Upper lobe of left lung (tissue), 6 donors: ENCODE results near the gene BTBD7. TPM values are rescaled to one million over a fixed set of nuclear protein-coding genes. Genes with fewer than 3 reads are reported as not detected.
"Not testable (repeated sequence)": the region's sequence is repeated elsewhere in the genome, so short reads cannot be mapped to it uniquely, and the experiment has no call there.

ENCODE experiments used
- ATAC-seq, 2 donors: fragments of 200-7000 bp; cut with Tn5 transposase; one replicate each; pipeline ENCODE4 v1.9.1; 2022; ENCODE audit warnings: mild to moderate bottlenecking in 2 of 2, moderate library complexity in 2 of 2; ENCODE audit not compliant: low FRiP score in 2 of 2
- DNase-seq, 2 donors: peaks; one replicate each; pipeline ENCODE4 v3.0.0-alpha.2; 2019 to 2020
- H3K27ac ChIP-seq, 4 donors: fragments of 200-600 bp; sonication (generic); one replicate each; pipeline ENCODE4 v1.5.1; 2016 to 2019
- H3K27me3 ChIP-seq, 4 donors: fragments of 200-600 bp; sonication (generic); one replicate each; pipeline ENCODE4 v1.5.1; 2017 to 2019
- H3K36me3 ChIP-seq, 4 donors: fragments of 200-600 bp; sonication (generic); one replicate each; pipeline ENCODE4 v1.5.1; 2016 to 2019
- H3K4me1 ChIP-seq, 4 donors: fragments of 200-600 bp; sonication (generic); one replicate each; pipeline ENCODE4 v1.5.1; 2018 to 2019
- H3K4me3 ChIP-seq, 4 donors: fragments of 200-600 bp; sonication (generic); one replicate each; pipeline ENCODE4 v1.5.1; 2017 to 2019; ENCODE audit warnings: mild to moderate bottlenecking in 2 of 4, moderate library complexity in 1 of 4
- H3K9me3 ChIP-seq, 4 donors: fragments of 200-600 bp; sonication (generic); one replicate each; pipeline ENCODE4 v1.5.1; 2018 to 2019
- EP300 ChIP-seq, 4 donors: sonication (generic); formaldehyde crosslinking; IDR thresholded peaks; one replicate each; pipeline ENCODE4 v1.5.1; 2017; ENCODE audit warnings: antibody characterized with exemption in 4 of 4, control low read depth in 2 of 4
- POLR2A ChIP-seq, 4 donors: fragments of 450-650 bp; IDR thresholded peaks; one replicate each; pipeline ENCODE4 v1.5.1; 2016 to 2017; ENCODE audit warnings: antibody characterized with exemption in 4 of 4, mild to moderate bottlenecking in 2 of 4
- POLR2AphosphoS5 ChIP-seq, 2 donors: sonication (generic); formaldehyde crosslinking; IDR thresholded peaks; one replicate each; pipeline ENCODE4 v1.5.1; 2017; ENCODE audit warnings: antibody characterized with exemption in 2 of 2
- WGBS, 2 donors: methylation state at CpG; one replicate each; pipeline ENCODE4 v1.1.5; 2017 to 2018; 5-methylcytosine and 5-hydroxymethylcytosine counted together
- total RNA-seq, 6 donors: library from RNA; depleted of rRNA in 4 of 6; stranded (reverse); fragments of >200 nt in 4 of 6; gene quantifications; one replicate each; pipeline versions ENCODE4 v1.1.0 to v1.2.1, GENCODE V29; 2016 to 2021
- TF ChIP-seq, protein P1 (sequence below), 6 experiments: fragments of 450-650 bp in 4 of 6; fragments of 200-600 bp in 2 of 6; sonication (generic) in 2 of 6; IDR thresholded peaks; one replicate each; pipeline ENCODE4 v1.5.1; 2016 to 2019; ENCODE audit warnings: antibody characterized with exemption in 6 of 6
- donor health status: DM: no; HTN: no; CAD: no; lungs with moderate emphysema.
- donor health status: DM: no; HTN: yes; CAD: no; lungs with severe emphysema.

Gene BTBD7
- total RNA-seq, 6 donors from 2014 or later, result 15.1 to 46.1 (median 36.9) TPM

DNA sequence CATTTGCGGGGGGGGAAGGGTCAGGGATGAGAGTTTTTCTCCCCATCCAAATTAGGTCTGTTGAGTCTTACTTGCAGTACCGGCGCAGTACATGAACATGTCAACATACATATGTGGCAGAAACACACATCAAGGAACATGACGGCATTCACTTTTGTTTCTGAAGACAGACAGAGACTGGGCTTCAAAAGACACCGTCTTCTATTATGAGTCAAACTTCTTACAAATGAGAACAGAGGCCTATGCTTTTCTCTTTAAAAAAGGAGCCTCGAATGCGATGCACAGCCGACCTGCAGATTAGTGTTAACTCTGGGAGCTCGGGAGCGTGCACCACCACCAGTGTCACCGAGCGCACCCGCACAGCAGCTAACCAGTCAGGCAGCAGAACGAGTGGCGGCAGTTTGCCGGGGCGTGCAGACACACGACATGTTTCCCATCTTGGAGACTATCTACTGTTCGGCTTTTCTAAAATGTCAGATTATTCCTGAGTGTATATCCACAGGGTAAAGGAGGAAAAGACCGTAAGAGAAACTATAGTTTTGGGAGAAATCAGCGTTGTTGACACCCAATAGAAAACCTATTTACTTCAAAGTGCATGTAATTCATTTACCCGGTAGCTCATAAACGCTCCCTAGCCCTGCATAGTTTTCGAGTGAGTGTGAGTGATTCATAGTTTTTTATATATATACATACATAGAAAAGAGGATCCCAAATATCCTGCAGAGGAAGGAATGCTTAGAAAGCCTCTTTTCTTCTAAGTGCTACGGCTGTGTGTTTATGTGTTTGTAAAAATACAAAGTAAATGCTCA lies 92.8 kb downstream of the BTBD7 start:
- no peaks in the 10 kb centered on the region for H3K27me3 ChIP-seq
- no peak overlapping the region for H3K27ac ChIP-seq
- WGBS, 2 donors, result 93% methylated on average over 25 of the region's 25 CpGs
- H3K4me1 ChIP-seq, result no peaks in the 10 kb centered on the region
- TF ChIP-seq EP300 (IDR thresholded peaks at IDR 0.05) (no peak), POLR2A (IDR thresholded peaks at IDR 0.05) (no peak), POLR2AphosphoS5 (IDR thresholded peaks at IDR 0.05) (no peak)
- TF ChIP-seq, protein P1, sequence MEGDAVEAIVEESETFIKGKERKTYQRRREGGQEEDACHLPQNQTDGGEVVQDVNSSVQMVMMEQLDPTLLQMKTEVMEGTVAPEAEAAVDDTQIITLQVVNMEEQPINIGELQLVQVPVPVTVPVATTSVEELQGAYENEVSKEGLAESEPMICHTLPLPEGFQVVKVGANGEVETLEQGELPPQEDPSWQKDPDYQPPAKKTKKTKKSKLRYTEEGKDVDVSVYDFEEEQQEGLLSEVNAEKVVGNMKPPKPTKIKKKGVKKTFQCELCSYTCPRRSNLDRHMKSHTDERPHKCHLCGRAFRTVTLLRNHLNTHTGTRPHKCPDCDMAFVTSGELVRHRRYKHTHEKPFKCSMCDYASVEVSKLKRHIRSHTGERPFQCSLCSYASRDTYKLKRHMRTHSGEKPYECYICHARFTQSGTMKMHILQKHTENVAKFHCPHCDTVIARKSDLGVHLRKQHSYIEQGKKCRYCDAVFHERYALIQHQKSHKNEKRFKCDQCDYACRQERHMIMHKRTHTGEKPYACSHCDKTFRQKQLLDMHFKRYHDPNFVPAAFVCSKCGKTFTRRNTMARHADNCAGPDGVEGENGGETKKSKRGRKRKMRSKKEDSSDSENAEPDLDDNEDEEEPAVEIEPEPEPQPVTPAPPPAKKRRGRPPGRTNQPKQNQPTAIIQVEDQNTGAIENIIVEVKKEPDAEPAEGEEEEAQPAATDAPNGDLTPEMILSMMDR (IDR thresholded peaks at IDR 0.05), result no peak
- ATAC-seq, result no peak
- DNase-seq, result no peak
- no peaks in the 10 kb centered on the region for H3K9me3 ChIP-seq
- peaks cover 16 to 62% (median 40%) of the 10 kb centered on the region in 4 donors for H3K36me3 ChIP-seq
- H3K4me3 ChIP-seq, result no peak overlapping the region

DNA sequence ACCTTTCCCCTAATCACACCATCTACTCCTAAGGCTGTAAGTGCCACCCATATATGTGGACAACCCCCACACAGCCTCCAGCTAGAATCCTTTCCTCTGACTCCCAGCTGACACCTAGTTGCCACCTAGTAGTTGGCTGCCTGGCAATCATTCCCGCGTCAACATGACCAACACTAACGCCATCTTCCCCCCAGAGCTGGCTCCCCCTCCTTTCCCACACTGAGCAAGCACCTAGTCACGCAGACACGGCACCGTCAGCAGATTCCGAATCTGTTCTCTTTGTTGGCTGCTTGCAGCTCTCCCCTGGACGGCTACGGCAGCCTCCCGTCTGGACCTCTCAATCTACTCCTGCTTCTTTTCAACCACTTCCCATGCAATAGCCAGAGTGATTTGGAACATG lies 98.0 kb downstream of the BTBD7 start:
- TF ChIP-seq, protein P1 (IDR thresholded peaks at IDR 0.05), result no peak
- TF ChIP-seq POLR2AphosphoS5 (IDR thresholded peaks at IDR 0.05), result no peak
- Histone ChIP-seq H3K4me1 (peaks cover 0 to 11% (median 8%) of the 10 kb centered on the region in 4 donors), H3K9me3 (no peaks in the 10 kb centered on the region), H3K27ac (no peak overlapping the region), H3K36me3 (peaks cover 0 to 10% (median 0%) of the 10 kb centered on the region in 4 donors), H3K27me3 (no peaks in the 10 kb centered on the region), H3K4me3 (no peak overlapping the region)
- WGBS, 2 donors, result 68 to 69% methylated on average over 10 of the region's 10 CpGs
- DNase-seq (no peak), ATAC-seq (no peak)

DNA sequence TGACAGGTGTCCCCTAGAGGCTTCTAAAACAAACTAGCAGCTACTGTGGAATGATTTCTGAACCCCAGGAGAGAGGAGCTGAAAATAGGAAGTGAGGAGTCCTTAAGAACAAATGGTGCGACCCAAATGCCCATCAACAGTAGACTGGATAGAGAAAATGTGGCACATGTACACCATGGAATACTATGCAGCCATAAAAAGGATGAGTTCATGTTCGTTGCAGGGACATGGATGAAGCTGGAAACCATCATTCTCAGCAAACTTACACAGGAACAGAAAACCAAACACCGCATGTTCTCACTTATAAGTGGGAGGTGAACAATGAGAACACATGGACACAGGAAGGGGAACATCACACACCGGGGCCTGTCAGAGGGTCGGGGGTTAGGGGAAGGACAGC lies 99.8 kb downstream of the BTBD7 start:
- H3K4me3 ChIP-seq, H3K27ac ChIP-seq, DNase-seq, H3K9me3 ChIP-seq, ATAC-seq, H3K27me3 ChIP-seq: not testable (repeated sequence)
- Histone ChIP-seq H3K4me1 (peaks cover 0 to 11% (median 8%) of the 10 kb centered on the region in 4 donors), H3K36me3 (peaks cover 0 to 15% (median 10%) of the 10 kb centered on the region in 4 donors)
- 81 to 86% methylated on average over 5 of the region's 5 CpGs for WGBS, 2 donors

DNA sequence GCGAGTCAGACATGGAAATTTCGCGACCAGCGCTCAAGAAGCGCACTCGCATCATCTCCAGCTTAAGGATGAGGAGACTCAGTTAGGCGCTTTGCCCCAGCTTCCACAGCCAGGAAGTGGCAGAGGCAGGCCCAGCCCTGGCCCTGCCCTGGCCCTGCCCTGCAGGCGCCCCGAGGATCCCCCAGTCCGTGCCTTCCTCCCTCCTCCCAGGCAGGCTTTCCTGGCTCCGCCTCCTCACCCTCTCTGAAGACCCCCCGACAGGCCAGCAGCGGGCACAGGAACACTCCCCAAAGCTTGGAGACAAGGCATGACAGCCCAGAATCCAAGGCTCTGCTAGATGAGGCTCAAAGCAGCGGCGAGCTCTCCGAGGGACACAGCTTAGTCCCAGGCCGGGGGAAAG lies 100.7 kb downstream of the BTBD7 start:
- H3K27ac ChIP-seq, result no peak overlapping the region
- ATAC-seq (no peak), DNase-seq (no peak)
- no peaks in the 10 kb centered on the region for H3K27me3 ChIP-seq
- peaks cover 7 to 24% (median 20%) of the 10 kb centered on the region in 4 donors for H3K36me3 ChIP-seq
- TF ChIP-seq POLR2AphosphoS5 (IDR thresholded peaks at IDR 0.05) (no peak), POLR2A (IDR thresholded peaks at IDR 0.05) (no peak), EP300 (IDR thresholded peaks at IDR 0.05) (no peak)
- TF ChIP-seq, protein P1 (IDR thresholded peaks at IDR 0.05), result no peak
- WGBS, 2 donors, result 63 to 76% methylated on average over 10 to 17 of the region's 17 CpGs
- H3K9me3 ChIP-seq, result no peaks in the 10 kb centered on the region
- no peak overlapping the region for H3K4me3 ChIP-seq
- peaks cover 0 to 11% (median 8%) of the 10 kb centered on the region in 4 donors for H3K4me1 ChIP-seq

DNA sequence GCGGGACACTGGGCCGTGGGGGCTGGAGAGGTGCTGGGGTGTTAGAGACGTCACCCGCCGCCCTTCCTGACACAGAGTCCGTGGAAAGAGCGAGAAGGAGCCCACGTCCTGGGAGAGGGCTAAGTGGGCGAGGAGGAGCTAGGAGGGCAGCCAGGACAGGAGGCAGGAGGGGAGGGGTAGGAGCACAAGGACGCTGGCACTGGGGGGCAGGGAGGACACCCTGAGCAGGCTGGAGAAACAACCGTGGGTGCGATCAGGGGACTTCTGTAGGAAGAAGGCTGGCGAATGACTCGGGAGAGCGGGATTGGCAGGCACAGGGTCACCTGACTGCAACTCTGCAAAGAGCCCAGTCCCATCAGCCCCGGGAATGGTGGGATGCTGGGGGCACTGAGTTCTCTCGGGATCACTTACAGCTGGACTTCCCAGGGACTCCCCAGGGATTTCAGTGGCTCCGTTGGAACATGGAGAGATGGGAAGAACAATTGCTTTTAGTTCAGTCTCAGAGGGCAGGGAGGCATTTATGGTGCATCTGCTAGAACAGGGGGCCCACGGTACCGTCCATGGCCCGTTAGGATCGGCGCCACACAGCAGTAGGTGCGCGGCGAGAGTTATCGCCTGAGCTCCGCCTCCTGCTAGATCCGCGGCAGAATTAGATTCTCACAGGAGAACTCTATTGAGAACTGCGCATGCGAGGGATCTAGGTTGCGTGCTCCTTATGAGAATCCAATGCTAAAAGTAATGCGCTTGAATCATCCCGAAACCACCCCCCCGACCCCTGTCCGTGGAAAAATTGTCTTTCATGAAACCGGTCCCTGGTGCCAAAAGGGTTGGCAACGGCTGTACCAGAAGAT lies 101.5 kb downstream of the BTBD7 start:
- DNase-seq (no peak), ATAC-seq (peak in 1 of 2 donors; percentile 43)
- H3K4me3 ChIP-seq, result peak overlapping the region in 3 of 4 donors; percentile 19 to 46 (median 29)
- H3K9me3 ChIP-seq, result no peaks in the 10 kb centered on the region
- no peak for TF ChIP-seq POLR2AphosphoS5 (IDR thresholded peaks at IDR 0.05)
- no peak for TF ChIP-seq POLR2A (IDR thresholded peaks at IDR 0.05)
- H3K4me1 ChIP-seq, result peaks cover 0 to 11% (median 8%) of the 10 kb centered on the region in 4 donors
- WGBS, 2 donors, result 32 to 54% methylated on average over 31 to 39 of the region's 39 CpGs
- H3K27ac ChIP-seq, result no peak overlapping the region
- H3K27me3 ChIP-seq, result no peaks in the 10 kb centered on the region
- peaks cover 12 to 29% (median 24%) of the 10 kb centered on the region in 4 donors for H3K36me3 ChIP-seq
